Activated naive CD4-positive, alpha-beta T cell treated with anti-CD3 and anti-CD28 coated beads, Interleukin-2, amount 50 U/mL, for 16 hours (primary cell): ENCODE measurements around the gene MUSTN1.

Experiments
- DNase-seq: peaks from one replicate; pipeline ENCODE4 v3.0.0-alpha.2; 2020

Gene MUSTN1

GRCh38 chr3:52831500-52832301, 3.1 kb downstream of the MUSTN1 start:
- no peak for DNase-seq

GRCh38 chr3:52830535-52831258, 4.1 kb downstream of the MUSTN1 start, which contains the start of gene ITIH4:
Gene ITIH4 (minus strand): TSS chr3:52830672. CDS start chr3:52830642, 30 bp downstream.
- DNase-seq: no peak

GRCh38 chr3:52829906-52830463, 4.8 kb downstream of the MUSTN1 start:
- DNase-seq: no peak

- DNase-seq: no peak
These were observed 5.3 kb downstream of the MUSTN1 start for GRCh38 chr3:52829482-52829881.

- no peak for DNase-seq
These were observed 6.9 kb downstream of the MUSTN1 start for GRCh38 chr3:52827866-52828376.

GRCh38 chr3:52827441-52827840, 7.4 kb downstream of the MUSTN1 start:
- no peak for DNase-seq

- DNase-seq: no peak
These were observed 10.8 kb downstream of the MUSTN1 start for GRCh38 chr3:52824037-52824436.

- DNase-seq: no peak
These were observed 12.5 kb downstream of the MUSTN1 start for GRCh38 chr3:52822363-52822762.

- no peak for DNase-seq
These were observed 14.1 kb downstream of the MUSTN1 start for GRCh38 chr3:52820736-52821135.

- no peak for DNase-seq
These were observed 14.9 kb downstream of the MUSTN1 start for GRCh38 chr3:52819936-52820335.

GRCh38 chr3:52817860-52818259, 17.0 kb downstream of the MUSTN1 start:
- DNase-seq: no peak

GRCh38 chr3:52817221-52817620, 17.6 kb downstream of the MUSTN1 start:
- no peak for DNase-seq

- DNase-seq: no peak
These were observed 18.2 kb downstream of the MUSTN1 start for GRCh38 chr3:52816654-52817053.

GRCh38 chr3:52816199-52816598, 18.6 kb downstream of the MUSTN1 start:
- DNase-seq: no peak

GRCh38 chr3:52813810-52814209, 21.0 kb downstream of the MUSTN1 start:
- no peak for DNase-seq

GRCh38 chr3:52811452-52812011, 23.3 kb downstream of the MUSTN1 start:
- no peak for DNase-seq

- no peak for DNase-seq
These were observed 23.9 kb downstream of the MUSTN1 start for GRCh38 chr3:52810923-52811322.

GRCh38 chr3:52809662-52810377, 25.0 kb downstream of the MUSTN1 start:
- DNase-seq: no peak

- DNase-seq: no peak
These were observed 25.7 kb downstream of the MUSTN1 start for GRCh38 chr3:52809149-52809548.

- DNase-seq: no peak
These were observed 29.4 kb downstream of the MUSTN1 start for GRCh38 chr3:52805270-52806039.

- no peak for DNase-seq
These were observed 33.0 kb downstream of the MUSTN1 start for GRCh38 chr3:52801839-52802238.

GRCh38 chr3:52800079-52800478, 34.7 kb downstream of the MUSTN1 start:
- no peak for DNase-seq
